ENCODE data around the gene EVI5L.

Gene EVI5L

GRCh38 chr19:7830272-7830771 lies 304 bp downstream of the EVI5L start:
- Histone ChIP-seq H3K4me3 (ENCODE audit: low read depth in 1 of 5, low read length in 5 of 5) (peak overlapping the region in 4 of 5 donors; percentile 58 to 67 (median 64)), H3K9me3 (ENCODE audit: control insufficient read depth in 5 of 5, low read length in 5 of 5) (no peaks in the 10 kb centered on the region), H3K27ac (ENCODE audit: low read depth, low read length) (no peak overlapping the region), H3K4me1 (ENCODE audit: control insufficient read depth in 5 of 5, insufficient read depth in 5 of 5, low read length in 5 of 5) (peaks cover 3 to 37% (median 35%) of the 10 kb centered on the region in 5 donors), H3K27me3 (ENCODE audit: control insufficient read depth in 5 of 5, insufficient read depth in 4 of 5, low read length in 5 of 5) (no peaks in the 10 kb centered on the region), H3K9ac (ENCODE audit: low read length in 5 of 5) (peak overlapping the region in 4 of 5 donors; percentile 37 to 62 (median 56)), H3K36me3 (ENCODE audit: control insufficient read depth in 5 of 5, insufficient read depth in 5 of 5, low read length in 5 of 5) (no peaks in the 10 kb centered on the region)

GRCh38 chr19:7830823-7831222 lies 805 bp downstream of the EVI5L start:
- Histone ChIP-seq H3K27ac (ENCODE audit: low read depth, low read length) (no peak overlapping the region), H3K4me1 (ENCODE audit: control insufficient read depth in 5 of 5, insufficient read depth in 5 of 5, low read length in 5 of 5) (peaks cover 3 to 37% (median 35%) of the 10 kb centered on the region in 5 donors), H3K9me3 (ENCODE audit: control insufficient read depth in 5 of 5, low read length in 5 of 5) (no peaks in the 10 kb centered on the region), H3K4me3 (ENCODE audit: low read depth in 1 of 5, low read length in 5 of 5) (peak overlapping the region in 4 of 5 donors; percentile 58 to 67 (median 64)), H3K27me3 (ENCODE audit: control insufficient read depth in 5 of 5, insufficient read depth in 4 of 5, low read length in 5 of 5) (no peaks in the 10 kb centered on the region), H3K36me3 (ENCODE audit: control insufficient read depth in 5 of 5, insufficient read depth in 5 of 5, low read length in 5 of 5) (no peaks in the 10 kb centered on the region), H3K9ac (ENCODE audit: low read length in 5 of 5) (peak overlapping the region in 3 of 5 donors; percentile 37 to 58 (median 54))

DNA sequence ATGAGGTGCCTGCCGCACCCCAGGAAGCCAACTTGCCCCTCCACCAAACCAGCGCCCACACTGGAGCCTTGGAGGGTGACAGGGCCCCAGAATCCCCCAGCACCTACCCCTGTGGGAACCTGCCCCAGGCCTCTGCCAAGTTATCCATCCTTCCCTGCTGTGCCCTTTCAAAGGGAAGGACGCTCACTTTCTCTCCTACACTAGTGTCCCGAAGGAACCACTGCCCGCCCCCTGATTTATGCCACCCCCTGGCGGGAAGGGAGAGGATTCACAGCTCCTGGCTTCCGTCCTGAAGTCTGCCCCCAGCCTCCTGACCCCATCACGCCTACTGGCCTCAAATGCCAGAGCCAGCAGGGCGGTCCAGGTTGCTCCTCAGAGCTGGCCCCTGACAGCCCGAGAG lies 1.4 kb downstream of the EVI5L start:
- Histone ChIP-seq H3K4me3 (ENCODE audit: low read depth in 1 of 5, low read length in 5 of 5) (no peak overlapping the region), H3K9ac (ENCODE audit: low read length in 5 of 5) (peak overlapping the region in 1 of 5 donors; percentile 11), H3K27me3 (ENCODE audit: control insufficient read depth in 5 of 5, insufficient read depth in 4 of 5, low read length in 5 of 5) (no peaks in the 10 kb centered on the region), H3K27ac (ENCODE audit: low read depth, low read length) (no peak overlapping the region), H3K9me3 (ENCODE audit: control insufficient read depth in 5 of 5, low read length in 5 of 5) (no peaks in the 10 kb centered on the region), H3K36me3 (ENCODE audit: control insufficient read depth in 5 of 5, insufficient read depth in 5 of 5, low read length in 5 of 5) (no peaks in the 10 kb centered on the region), H3K4me1 (ENCODE audit: control insufficient read depth in 5 of 5, insufficient read depth in 5 of 5, low read length in 5 of 5) (peaks cover 3 to 37% (median 35%) of the 10 kb centered on the region in 5 donors)

- no peak overlapping the region for H3K27ac ChIP-seq (ENCODE audit: low read depth, low read length)
- no peak overlapping the region for H3K4me3 ChIP-seq (ENCODE audit: low read depth in 1 of 5, low read length in 5 of 5)
Observed at GRCh38 chr19:7832009-7832408, 2.0 kb downstream of the EVI5L start.

GRCh38 chr19:7832781-7833180 lies 2.8 kb downstream of the EVI5L start:
- no peak overlapping the region for H3K4me3 ChIP-seq (ENCODE audit: low read depth in 1 of 5, low read length in 5 of 5)
- peak overlapping the region in 1 of 5 donors; percentile 46 for H3K9ac ChIP-seq (ENCODE audit: low read length in 5 of 5)
- no peaks in the 10 kb centered on the region for H3K36me3 ChIP-seq (ENCODE audit: control insufficient read depth in 5 of 5, insufficient read depth in 5 of 5, low read length in 5 of 5)
- H3K9me3 ChIP-seq (ENCODE audit: control insufficient read depth in 5 of 5, low read length in 5 of 5) = no peaks in the 10 kb centered on the region
- H3K27me3 ChIP-seq (ENCODE audit: control insufficient read depth in 5 of 5, insufficient read depth in 4 of 5, low read length in 5 of 5) = no peaks in the 10 kb centered on the region
- peaks cover 3 to 37% (median 35%) of the 10 kb centered on the region in 5 donors for H3K4me1 ChIP-seq (ENCODE audit: control insufficient read depth in 5 of 5, insufficient read depth in 5 of 5, low read length in 5 of 5)
- no peak overlapping the region for H3K27ac ChIP-seq (ENCODE audit: low read depth, low read length)

More at GRCh38 chr19:7832009-7832408, 2.0 kb downstream of the EVI5L start:
- no peaks in the 10 kb centered on the region for H3K36me3 ChIP-seq (ENCODE audit: control insufficient read depth in 5 of 5, insufficient read depth in 5 of 5, low read length in 5 of 5)
- H3K27me3 ChIP-seq (ENCODE audit: control insufficient read depth in 5 of 5, insufficient read depth in 4 of 5, low read length in 5 of 5) = no peaks in the 10 kb centered on the region
- peaks cover 3 to 37% (median 35%) of the 10 kb centered on the region in 5 donors for H3K4me1 ChIP-seq (ENCODE audit: control insufficient read depth in 5 of 5, insufficient read depth in 5 of 5, low read length in 5 of 5)
- peak overlapping the region in 1 of 5 donors; percentile 11 for H3K9ac ChIP-seq (ENCODE audit: low read length in 5 of 5)
- no peaks in the 10 kb centered on the region for H3K9me3 ChIP-seq (ENCODE audit: control insufficient read depth in 5 of 5, low read length in 5 of 5)

GRCh38 chr19:7833225-7834099 lies 3.4 kb downstream of the EVI5L start:
- Histone ChIP-seq H3K36me3 (ENCODE audit: control insufficient read depth in 5 of 5, insufficient read depth in 5 of 5, low read length in 5 of 5) (no peaks in the 10 kb centered on the region), H3K9me3 (ENCODE audit: control insufficient read depth in 5 of 5, low read length in 5 of 5) (no peaks in the 10 kb centered on the region), H3K4me3 (ENCODE audit: low read depth in 1 of 5, low read length in 5 of 5) (no peak overlapping the region), H3K9ac (ENCODE audit: low read length in 5 of 5) (no peak overlapping the region), H3K27ac (ENCODE audit: low read depth, low read length) (no peak overlapping the region), H3K4me1 (ENCODE audit: control insufficient read depth in 5 of 5, insufficient read depth in 5 of 5, low read length in 5 of 5) (peaks cover 3 to 37% (median 35%) of the 10 kb centered on the region in 5 donors), H3K27me3 (ENCODE audit: control insufficient read depth in 5 of 5, insufficient read depth in 4 of 5, low read length in 5 of 5) (no peaks in the 10 kb centered on the region)

DNA sequence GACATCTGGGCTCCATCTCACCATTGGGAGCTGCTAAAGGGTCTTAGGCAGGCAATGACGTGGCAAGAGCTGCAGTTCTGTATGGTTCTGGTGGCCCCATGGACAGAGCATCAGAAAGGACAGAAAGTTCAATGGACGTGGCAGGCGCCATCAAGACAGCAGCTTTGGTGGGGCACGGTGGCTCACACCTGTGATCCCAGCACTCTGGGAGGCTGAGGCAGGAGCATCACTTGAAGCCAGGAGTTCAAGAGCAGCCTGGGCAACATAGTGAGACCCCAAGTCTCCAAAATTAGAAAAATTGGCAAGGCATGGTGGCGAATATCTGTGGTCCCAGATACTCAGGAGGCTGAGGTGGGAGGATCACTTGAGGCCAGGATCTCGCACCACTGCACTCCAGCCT lies 9.5 kb downstream of the EVI5L start:
- no peaks in the 10 kb centered on the region for H3K27me3 ChIP-seq (ENCODE audit: control insufficient read depth in 5 of 5, insufficient read depth in 4 of 5, low read length in 5 of 5)
- no peaks in the 10 kb centered on the region for H3K36me3 ChIP-seq (ENCODE audit: control insufficient read depth in 5 of 5, insufficient read depth in 5 of 5, low read length in 5 of 5)
- H3K4me1 ChIP-seq (ENCODE audit: control insufficient read depth in 5 of 5, insufficient read depth in 5 of 5, low read length in 5 of 5) = peaks cover 0 to 6% (median 0%) of the 10 kb centered on the region in 5 donors
- no peaks in the 10 kb centered on the region for H3K9me3 ChIP-seq (ENCODE audit: control insufficient read depth in 5 of 5, low read length in 5 of 5)
- H3K4me3 ChIP-seq (ENCODE audit: low read depth in 1 of 5, low read length in 5 of 5) = no peak overlapping the region
- H3K27ac ChIP-seq (ENCODE audit: low read depth, low read length) = no peak overlapping the region
- H3K9ac ChIP-seq (ENCODE audit: low read length in 5 of 5) = no peak overlapping the region

DNA sequence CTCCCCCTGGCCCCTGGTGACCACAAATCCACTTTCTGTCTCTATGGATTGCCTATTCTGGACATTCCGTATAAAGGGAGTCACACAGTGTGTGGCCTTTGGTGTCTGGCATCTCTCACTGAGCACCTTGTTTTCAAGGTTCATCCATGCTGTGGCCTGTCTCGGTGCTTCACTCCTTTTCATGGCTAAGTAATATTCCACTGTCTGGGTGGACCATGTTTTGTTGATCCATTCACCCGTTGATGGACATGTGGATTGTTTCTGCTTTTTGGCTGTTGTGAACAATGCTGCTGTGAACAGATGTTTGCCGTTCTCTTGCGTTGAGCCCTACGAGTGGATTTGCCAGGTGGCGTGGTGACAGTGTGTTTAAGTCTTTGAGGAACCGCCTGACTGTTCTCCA lies 10.6 kb downstream of the EVI5L start:
- no peaks in the 10 kb centered on the region for H3K9me3 ChIP-seq (ENCODE audit: control insufficient read depth in 5 of 5, low read length in 5 of 5)
- peaks cover 0 to 6% (median 0%) of the 10 kb centered on the region in 5 donors for H3K4me1 ChIP-seq (ENCODE audit: control insufficient read depth in 5 of 5, insufficient read depth in 5 of 5, low read length in 5 of 5)
- no peak overlapping the region for H3K9ac ChIP-seq (ENCODE audit: low read length in 5 of 5)
- H3K27me3 ChIP-seq (ENCODE audit: control insufficient read depth in 5 of 5, insufficient read depth in 4 of 5, low read length in 5 of 5) = no peaks in the 10 kb centered on the region
- no peak overlapping the region for H3K4me3 ChIP-seq (ENCODE audit: low read depth in 1 of 5, low read length in 5 of 5)
- no peak overlapping the region for H3K27ac ChIP-seq (ENCODE audit: low read depth, low read length)
- no peaks in the 10 kb centered on the region for H3K36me3 ChIP-seq (ENCODE audit: control insufficient read depth in 5 of 5, insufficient read depth in 5 of 5, low read length in 5 of 5)

DNA sequence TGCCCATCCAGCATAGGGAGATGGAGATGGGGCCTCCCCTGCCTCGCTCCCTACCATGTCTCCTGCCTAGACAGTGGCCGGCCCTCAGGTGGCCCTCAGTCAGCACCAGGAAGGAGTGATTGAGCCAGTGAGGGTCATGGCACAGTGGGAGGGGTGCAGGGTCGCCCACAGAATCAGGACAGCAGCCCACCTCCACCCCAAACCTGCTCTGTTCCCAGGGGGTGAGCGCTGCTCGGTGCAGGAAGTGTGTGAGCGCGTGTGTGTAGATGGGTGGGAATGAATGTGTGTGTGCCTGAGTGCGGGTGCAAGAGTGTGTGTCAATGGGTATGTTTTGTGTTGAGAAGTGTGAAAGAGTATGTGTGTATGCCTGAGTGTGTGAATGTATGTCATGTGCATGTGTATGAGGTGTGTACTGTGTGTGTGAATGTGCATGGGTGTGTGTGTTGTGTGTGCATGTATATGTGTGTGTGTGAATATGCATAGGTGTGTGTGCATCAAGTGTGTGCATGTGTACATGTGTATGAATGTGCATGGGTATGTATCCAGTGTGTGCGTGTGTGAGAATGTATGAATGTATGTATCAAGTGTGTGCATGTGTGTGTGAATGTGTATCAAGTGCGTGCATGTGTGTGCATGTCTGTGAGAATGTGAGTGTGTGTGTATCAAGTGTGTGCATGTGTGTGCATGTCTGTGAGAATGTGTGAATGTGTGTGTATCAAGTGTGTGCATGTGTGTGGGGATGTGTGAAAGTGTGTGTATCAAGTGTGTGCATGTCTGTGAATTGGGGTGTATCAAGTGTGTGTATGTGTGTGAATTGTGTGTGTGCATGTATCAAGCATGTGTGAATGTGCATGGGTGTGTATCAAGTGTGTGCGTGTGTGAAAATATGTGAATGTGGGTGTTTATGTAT lies 12.0 kb downstream of the EVI5L start:
- no peaks in the 10 kb centered on the region for H3K27me3 ChIP-seq (ENCODE audit: control insufficient read depth in 5 of 5, insufficient read depth in 4 of 5, low read length in 5 of 5)
- H3K36me3 ChIP-seq (ENCODE audit: control insufficient read depth in 5 of 5, insufficient read depth in 5 of 5, low read length in 5 of 5) = no peaks in the 10 kb centered on the region
- H3K9me3 ChIP-seq (ENCODE audit: control insufficient read depth in 5 of 5, low read length in 5 of 5) = no peaks in the 10 kb centered on the region
- no peak overlapping the region for H3K9ac ChIP-seq (ENCODE audit: low read length in 5 of 5)
- no peak overlapping the region for H3K27ac ChIP-seq (ENCODE audit: low read depth, low read length)
- H3K4me3 ChIP-seq (ENCODE audit: low read depth in 1 of 5, low read length in 5 of 5) = no peak overlapping the region
- peaks cover 0 to 6% (median 0%) of the 10 kb centered on the region in 5 donors for H3K4me1 ChIP-seq (ENCODE audit: control insufficient read depth in 5 of 5, insufficient read depth in 5 of 5, low read length in 5 of 5)
